Measurements from ENCODE around the gene CTAGE1. TPM values are rescaled to one million over a fixed set of nuclear protein-coding genes. Genes with fewer than 3 reads are reported as not detected.

CTAGE1 gene
- total RNA-seq, 4 donors from 2014 or later: not detected

- WGBS, 2 donors: 36 to 43% methylated on average over 6 of the region's 6 CpGs
- no peaks in the 10 kb centered on the region for H3K9me3 ChIP-seq
- peaks cover 0 to 24% (median 0%) of the 10 kb centered on the region in 4 donors for H3K27me3 ChIP-seq
- DNase-seq: no peak
- H3K4me3 ChIP-seq: no peak overlapping the region
- H3K36me3 ChIP-seq: no peaks in the 10 kb centered on the region
- no peak for TF ChIP-seq CTCF (IDR thresholded peaks at IDR 0.05)
- no peak for TF ChIP-seq POLR2A (IDR thresholded peaks at IDR 0.05)
- H3K4me1 ChIP-seq: no peaks in the 10 kb centered on the region
- H3K27ac ChIP-seq: no peak overlapping the region
- intact Hi-C loops (cut with DNase I): no loop called here
These were observed 26.0 kb downstream of the CTAGE1 start for GRCh38 chr18:22391407-22392345.

- intact Hi-C loops (cut with DNase I): no loop called here
These were observed 29.9 kb downstream of the CTAGE1 start for GRCh38 chr18:22387787-22388186.

DNA sequence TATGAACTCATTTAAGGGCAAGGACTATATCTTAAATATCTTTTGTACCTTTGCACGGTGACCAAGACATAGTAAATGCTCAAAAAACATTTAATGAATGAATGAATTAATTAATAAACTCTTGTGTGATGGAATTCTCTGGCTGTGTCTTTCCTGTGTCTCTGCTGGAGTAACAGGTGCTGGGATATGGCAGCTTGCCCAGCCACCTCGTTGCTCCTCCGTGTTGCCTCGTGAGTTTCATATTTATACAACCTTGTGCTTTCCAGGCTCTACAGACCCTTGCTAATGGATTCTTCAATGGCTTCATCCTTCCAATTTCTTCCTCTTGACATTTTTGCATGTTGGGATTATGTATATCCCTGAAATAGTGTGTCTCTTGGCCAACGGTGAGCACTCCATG, 30.4 kb downstream of the CTAGE1 start:
- Histone ChIP-seq H3K9me3 (no peaks in the 10 kb centered on the region), H3K4me1 (peaks cover 0 to 8% (median 0%) of the 10 kb centered on the region in 3 donors), H3K4me3 (no peak overlapping the region), H3K27me3 (peaks cover 0 to 29% (median 0%) of the 10 kb centered on the region in 4 donors), H3K36me3 (no peaks in the 10 kb centered on the region), H3K27ac (no peak overlapping the region)
- intact Hi-C loops (cut with DNase I): no loop called here
- 70 to 88% methylated on average over 5 of the region's 5 CpGs for WGBS, 2 donors
- DNase-seq: no peak
- TF ChIP-seq POLR2A (IDR thresholded peaks at IDR 0.05): no peak
- no peak for TF ChIP-seq CTCF (IDR thresholded peaks at IDR 0.05)

More at GRCh38 chr18:22387787-22388186, 29.9 kb downstream of the CTAGE1 start:
- Histone ChIP-seq H3K27ac (no peak overlapping the region), H3K4me3 (no peak overlapping the region), H3K4me1 (peaks cover 0 to 8% (median 0%) of the 10 kb centered on the region in 3 donors), H3K36me3 (no peaks in the 10 kb centered on the region), H3K9me3 (no peaks in the 10 kb centered on the region), H3K27me3 (peaks cover 0 to 24% (median 0%) of the 10 kb centered on the region in 4 donors)
- no peak for DNase-seq
- TF ChIP-seq CTCF (IDR thresholded peaks at IDR 0.05) (no peak), POLR2A (IDR thresholded peaks at IDR 0.05) (no peak)
- WGBS, 2 donors: 55 to 91% methylated on average over 1 of the region's 1 CpG

- Histone ChIP-seq H3K27ac (no peak overlapping the region), H3K36me3 (no peaks in the 10 kb centered on the region), H3K27me3 (peaks cover 0 to 39% (median 0%) of the 10 kb centered on the region in 4 donors), H3K4me1 (peaks cover 0 to 8% (median 0%) of the 10 kb centered on the region in 3 donors), H3K9me3 (no peaks in the 10 kb centered on the region), H3K4me3 (no peak overlapping the region)
- 3 to 10% methylated on average over 4 of the region's 4 CpGs for WGBS, 2 donors
- intact Hi-C loops (cut with DNase I): no loop called here
- DNase-seq: no peak
- no peak for TF ChIP-seq CTCF (IDR thresholded peaks at IDR 0.05)
- no peak for TF ChIP-seq POLR2A (IDR thresholded peaks at IDR 0.05)
These were observed 32.0 kb downstream of the CTAGE1 start for GRCh38 chr18:22385718-22386117.

GRCh38 chr18:22378672-22379282, 38.9 kb downstream of the CTAGE1 start:
- 80% methylated on average over 2 of the region's 2 CpGs for WGBS, 2 donors
- H3K4me3 ChIP-seq: no peak overlapping the region
- H3K27ac ChIP-seq: no peak overlapping the region
- intact Hi-C loops (cut with DNase I): no loop called here
- DNase-seq: no peak
- no peaks in the 10 kb centered on the region for H3K9me3 ChIP-seq
- TF ChIP-seq CTCF (IDR thresholded peaks at IDR 0.05): peak in 5 of 6 experiments; percentile 17 to 57 (median 30)
- TF ChIP-seq POLR2A (IDR thresholded peaks at IDR 0.05): no peak
- H3K4me1 ChIP-seq: no peaks in the 10 kb centered on the region
- no peaks in the 10 kb centered on the region for H3K36me3 ChIP-seq
- peaks cover 0 to 31% (median 0%) of the 10 kb centered on the region in 4 donors for H3K27me3 ChIP-seq

All from esophagus squamous epithelium (tissue), 5 donors.